Measurements from ENCODE around the gene MSMB.

DNA sequence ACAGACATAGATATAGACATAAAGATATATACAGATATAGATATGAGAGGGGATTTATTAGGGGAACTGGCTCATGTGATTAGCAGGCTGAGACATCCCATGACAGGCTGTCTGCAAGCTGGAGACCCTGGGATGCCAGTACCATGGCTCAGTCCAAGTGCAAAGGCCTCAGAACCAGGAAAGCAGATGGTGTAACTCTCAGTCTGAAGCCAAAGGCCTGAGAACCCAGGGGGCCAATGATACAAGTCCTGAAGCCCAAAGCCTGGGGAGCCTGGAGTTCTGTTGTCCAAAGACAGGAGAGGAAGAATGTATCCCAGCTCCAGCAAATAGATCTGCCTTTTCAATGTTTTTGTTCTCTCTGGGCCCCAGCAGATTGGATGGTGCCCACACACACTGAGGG, 21.1 kb downstream of the MSMB start:
- no peak for TF ChIP-seq POLR2AphosphoS5 (IDR thresholded peaks at IDR 0.05; ENCODE audit: low read depth, low read length)
- TF ChIP-seq POLR2A (IDR thresholded peaks at IDR 0.05; ENCODE audit: low read depth, low read length): no peak
- TF ChIP-seq TAF1 (IDR thresholded peaks at IDR 0.05; ENCODE audit: low read depth, low read length): no peak
- no peak for TF ChIP-seq POU2F2 (IDR thresholded peaks at IDR 0.05; ENCODE audit: low read depth, low read length)
- TF ChIP-seq SPI1 (IDR thresholded peaks at IDR 0.05; ENCODE audit: low read depth, low read length): no peak
- TF ChIP-seq PAX5 (IDR thresholded peaks at IDR 0.05; ENCODE audit: insufficient read depth, low read length, severe bottlenecking): no peak

Measured in GM12891 (cell line).